ENCODE measurements around the gene NFX1. TPM values are rescaled to one million over a fixed set of nuclear protein-coding genes. Genes with fewer than 3 reads are reported as not detected.

NFX1 gene
- total RNA-seq, 4 donors from 2014 or later = 35.2 to 101 (median 59.6) TPM

DNA sequence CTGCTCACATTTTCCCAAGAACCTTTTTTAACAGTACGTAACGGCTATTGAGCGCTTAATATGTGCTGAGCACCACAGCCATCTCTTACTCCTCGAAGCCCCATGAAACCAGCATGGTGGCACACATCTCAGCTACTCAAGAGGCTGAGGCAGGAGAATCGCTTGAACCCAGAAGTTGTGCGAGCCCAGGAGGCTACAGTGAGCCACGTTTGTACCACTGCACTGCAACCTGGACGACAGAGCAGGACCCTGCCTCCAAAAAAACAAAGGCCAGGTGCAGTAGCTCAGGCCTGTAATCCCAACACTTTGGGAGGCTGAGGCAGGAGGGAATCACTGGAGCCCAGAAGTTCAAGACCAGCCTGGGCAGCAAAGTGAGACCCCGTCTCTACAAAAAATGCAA lies 83.9 kb downstream of the NFX1 start:
- Histone ChIP-seq H3K27me3 (no peaks in the 10 kb centered on the region), H3K4me1 (peaks cover 0 to 5% (median 0%) of the 10 kb centered on the region in 4 donors), H3K27ac (no peak overlapping the region), H3K4me3 (no peak overlapping the region), H3K9me3 (no peaks in the 10 kb centered on the region), H3K36me3 (peaks cover 0 to 29% (median 0%) of the 10 kb centered on the region in 3 donors)
- peak in 1 of 3 donors; percentile 31 for DNase-seq
- TF ChIP-seq, protein P1, sequence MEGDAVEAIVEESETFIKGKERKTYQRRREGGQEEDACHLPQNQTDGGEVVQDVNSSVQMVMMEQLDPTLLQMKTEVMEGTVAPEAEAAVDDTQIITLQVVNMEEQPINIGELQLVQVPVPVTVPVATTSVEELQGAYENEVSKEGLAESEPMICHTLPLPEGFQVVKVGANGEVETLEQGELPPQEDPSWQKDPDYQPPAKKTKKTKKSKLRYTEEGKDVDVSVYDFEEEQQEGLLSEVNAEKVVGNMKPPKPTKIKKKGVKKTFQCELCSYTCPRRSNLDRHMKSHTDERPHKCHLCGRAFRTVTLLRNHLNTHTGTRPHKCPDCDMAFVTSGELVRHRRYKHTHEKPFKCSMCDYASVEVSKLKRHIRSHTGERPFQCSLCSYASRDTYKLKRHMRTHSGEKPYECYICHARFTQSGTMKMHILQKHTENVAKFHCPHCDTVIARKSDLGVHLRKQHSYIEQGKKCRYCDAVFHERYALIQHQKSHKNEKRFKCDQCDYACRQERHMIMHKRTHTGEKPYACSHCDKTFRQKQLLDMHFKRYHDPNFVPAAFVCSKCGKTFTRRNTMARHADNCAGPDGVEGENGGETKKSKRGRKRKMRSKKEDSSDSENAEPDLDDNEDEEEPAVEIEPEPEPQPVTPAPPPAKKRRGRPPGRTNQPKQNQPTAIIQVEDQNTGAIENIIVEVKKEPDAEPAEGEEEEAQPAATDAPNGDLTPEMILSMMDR (IDR thresholded peaks at IDR 0.05) = no peak
- TF ChIP-seq POLR2A (IDR thresholded peaks at IDR 0.05) = no peak

DNA sequence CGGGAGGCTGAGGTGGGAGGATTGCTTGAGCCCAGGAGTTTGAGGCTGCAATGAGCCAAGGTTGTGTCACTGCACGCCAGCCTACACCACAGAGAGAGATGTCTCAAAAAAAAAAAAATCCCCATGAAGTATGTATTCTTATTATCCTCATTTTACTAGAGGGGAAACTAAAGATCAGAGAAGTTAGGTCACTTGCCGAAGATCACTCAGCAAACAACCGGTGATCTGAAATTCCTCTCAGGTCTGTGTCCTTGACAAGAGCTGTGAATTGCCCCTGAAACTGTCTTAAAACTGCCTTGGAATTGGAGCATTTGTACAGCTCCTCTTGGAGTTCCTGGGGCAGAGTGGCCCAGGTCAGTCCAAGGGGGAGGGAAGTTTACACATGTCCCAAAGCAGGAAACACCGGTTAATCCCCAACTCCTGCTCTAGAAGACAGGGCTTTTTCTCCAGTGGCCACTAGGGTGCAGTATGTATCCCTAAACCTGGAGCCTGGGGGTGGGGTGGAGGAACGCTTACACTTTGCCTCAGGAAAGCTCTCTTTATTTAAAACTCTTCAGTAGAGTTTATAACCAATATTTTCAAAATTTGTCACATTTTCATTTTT lies 84.4 kb downstream of the NFX1 start:
- no peak overlapping the region for H3K4me3 ChIP-seq
- TF ChIP-seq POLR2A (IDR thresholded peaks at IDR 0.05) = no peak
- TF ChIP-seq, protein P1 (IDR thresholded peaks at IDR 0.05) = peak; percentile 68 to 90 (median 83)

DNA sequence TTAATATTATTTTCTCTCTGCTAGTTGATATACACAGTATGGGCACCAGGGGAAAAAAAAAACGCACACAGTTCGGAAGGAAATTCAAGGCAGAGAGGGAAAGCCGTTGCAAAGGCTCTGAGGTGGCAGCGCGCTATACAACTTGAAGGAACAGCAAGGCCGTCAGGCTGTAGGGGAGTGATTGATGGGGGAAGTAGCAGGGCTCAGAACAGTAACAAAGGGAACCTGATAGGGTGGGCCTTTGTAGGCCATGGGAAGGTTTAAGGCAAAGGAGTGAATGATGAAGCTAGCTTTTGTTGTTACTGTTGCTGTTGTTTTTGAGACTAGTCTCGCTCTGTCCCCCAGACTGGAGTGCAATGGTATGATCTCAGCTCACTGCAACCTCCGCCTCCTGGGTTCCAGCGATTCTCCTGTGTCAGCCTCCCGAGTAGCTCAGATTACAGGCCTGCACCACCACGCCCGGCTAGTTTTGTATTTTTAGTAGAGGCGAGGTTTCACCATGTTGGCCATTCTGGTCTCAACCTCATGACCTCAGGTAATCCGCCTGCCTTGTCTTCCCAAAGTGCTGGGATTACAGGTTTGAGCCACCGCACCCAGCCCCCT lies 85.0 kb downstream of the NFX1 start:
- H3K27ac ChIP-seq = no peak overlapping the region
- H3K9me3 ChIP-seq = no peaks in the 10 kb centered on the region
- H3K36me3 ChIP-seq = peaks cover 0 to 19% (median 0%) of the 10 kb centered on the region in 3 donors
- H3K4me3 ChIP-seq = no peak overlapping the region
- H3K27me3 ChIP-seq = no peaks in the 10 kb centered on the region
- no peak for DNase-seq
- TF ChIP-seq, protein P1 (IDR thresholded peaks at IDR 0.05) = peak in 1 of 6 experiments; percentile 3
- no peak for TF ChIP-seq POLR2A (IDR thresholded peaks at IDR 0.05)
- peaks cover 0 to 5% (median 0%) of the 10 kb centered on the region in 4 donors for H3K4me1 ChIP-seq

More for the DNA sequence above, 84.4 kb downstream of the NFX1 start:
- Histone ChIP-seq H3K27ac (no peak overlapping the region), H3K9me3 (no peaks in the 10 kb centered on the region), H3K36me3 (peaks cover 0 to 25% (median 0%) of the 10 kb centered on the region in 3 donors), H3K27me3 (no peaks in the 10 kb centered on the region), H3K4me1 (peaks cover 0 to 5% (median 0%) of the 10 kb centered on the region in 4 donors)
- peak in 2 of 3 donors; percentile 66 to 86 for DNase-seq

DNA sequence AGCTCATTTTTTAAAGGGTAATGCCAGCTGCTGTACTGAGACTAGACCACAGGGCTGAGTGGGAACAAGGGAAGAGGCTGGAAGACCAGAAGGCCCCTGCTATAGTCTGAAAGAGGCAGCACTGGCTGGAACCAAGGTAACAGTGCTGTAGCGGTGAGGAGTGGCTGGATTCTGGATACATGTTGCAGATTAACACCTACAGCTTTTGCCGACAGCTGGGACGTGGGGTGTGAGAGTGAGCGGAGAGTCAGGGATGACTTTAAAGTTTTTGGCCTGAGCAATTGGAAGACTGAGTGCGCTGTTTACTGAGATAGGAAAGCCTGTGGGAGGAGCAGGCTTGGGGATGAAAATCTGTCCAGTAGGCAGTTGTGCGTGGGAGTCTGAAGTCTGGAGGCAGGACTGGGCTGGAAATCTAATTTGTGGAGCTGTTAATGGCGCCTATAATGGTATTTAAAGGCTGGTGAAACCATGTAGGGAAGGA lies 85.6 kb downstream of the NFX1 start:
- no peaks in the 10 kb centered on the region for H3K27me3 ChIP-seq
- H3K4me3 ChIP-seq = no peak overlapping the region
- peak in 1 of 3 donors; percentile 28 for DNase-seq
- H3K9me3 ChIP-seq = no peaks in the 10 kb centered on the region
- peaks cover 0 to 13% (median 0%) of the 10 kb centered on the region in 3 donors for H3K36me3 ChIP-seq
- no peak for TF ChIP-seq POLR2A (IDR thresholded peaks at IDR 0.05)
- TF ChIP-seq, protein P1 (IDR thresholded peaks at IDR 0.05) = no peak
- H3K4me1 ChIP-seq = peaks cover 0 to 5% (median 0%) of the 10 kb centered on the region in 4 donors
- no peak overlapping the region for H3K27ac ChIP-seq

DNA sequence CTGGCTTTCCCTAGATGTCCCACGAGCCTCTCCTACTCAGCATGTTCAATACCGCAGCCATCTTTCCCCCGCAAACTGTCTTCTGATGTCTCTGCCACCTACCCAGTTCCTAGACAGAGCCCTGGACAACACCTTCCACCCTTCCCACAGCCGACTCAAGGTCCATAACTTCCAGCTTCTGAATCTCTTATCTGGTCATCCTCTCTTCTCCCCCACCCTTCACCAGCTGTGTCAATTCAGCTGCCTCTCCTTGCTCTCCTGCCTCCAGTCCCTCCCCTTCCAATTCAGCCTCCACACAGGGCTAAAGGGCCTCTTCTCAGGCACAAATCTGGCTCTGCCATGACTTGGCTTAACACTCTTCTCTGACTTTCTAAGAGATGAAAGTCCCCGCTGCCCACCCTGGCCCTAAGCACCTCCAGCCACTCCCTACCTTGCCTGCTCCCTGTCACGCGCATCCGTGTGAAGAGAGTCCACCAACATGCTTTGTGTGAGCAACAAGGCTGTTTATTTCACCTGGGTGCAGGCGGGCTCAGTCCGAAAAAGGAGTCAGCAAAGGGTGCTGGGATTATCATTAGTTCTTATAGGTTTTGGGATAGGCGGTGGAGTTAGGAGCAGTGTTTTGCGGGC lies 86.9 kb downstream of the NFX1 start:
- no peaks in the 10 kb centered on the region for H3K27me3 ChIP-seq
- H3K4me3 ChIP-seq = no peak overlapping the region
- TF ChIP-seq, protein P1 (IDR thresholded peaks at IDR 0.05) = no peak
- TF ChIP-seq POLR2A (IDR thresholded peaks at IDR 0.05) = no peak
- H3K9me3 ChIP-seq = no peaks in the 10 kb centered on the region
- peak in 1 of 3 donors; percentile 14 for DNase-seq
- H3K27ac ChIP-seq = no peak overlapping the region
- H3K36me3 ChIP-seq = no peaks in the 10 kb centered on the region
- H3K4me1 ChIP-seq = peaks cover 0 to 5% (median 0%) of the 10 kb centered on the region in 4 donors
